Pancreas (tissue), 10 donors: ENCODE data around the gene NME7. TPM values are rescaled to one million over a fixed set of nuclear protein-coding genes. Genes with fewer than 3 reads are reported as not detected.

Experiments
- ATAC-seq, 4 donors: fragments of 200-7000 bp; cut with Tn5 transposase; one replicate each; pipeline versions ENCODE4 v1.8.0 to v1.9.1; 2020; ENCODE audit warnings: mild to moderate bottlenecking in 4 of 4, moderate library complexity in 4 of 4
- DNase-seq, 6 donors: peaks; one replicate each; pipeline ENCODE4 v3.0.0-alpha.2; 2020
- FAIRE-seq: peaks from 2 replicates; lab custom pipeline; 2012; peaks lifted over from hg19 to GRCh38; lab: Jason Lieb, UNC
- H3K27ac ChIP-seq, 4 donors: fragments of 200-600 bp; sonication (generic); 1 replicate in 3 of 4; 2 replicates in 1 of 4; pipeline versions ENCODE4 v1.5.0 to v1.8.0; 2020
- H3K27me3 ChIP-seq, 4 donors: fragments of 200-600 bp; one replicate each; pipeline ENCODE4 v1.8.0; 2021
- H3K36me3 ChIP-seq, 3 donors: fragments of 200-600 bp; sonication (generic) in 1 of 3; one replicate each; pipeline versions ENCODE4 v1.5.0 to v1.8.0; 2020 to 2021
- H3K4me1 ChIP-seq, 3 donors: fragments of 200-600 bp; one replicate each; pipeline ENCODE4 v1.8.0; 2021
- H3K4me3 ChIP-seq, 4 donors: fragments of 200-600 bp; sonication (generic) in 2 of 4; one replicate each; pipeline versions ENCODE4 v1.5.0 to v1.8.0; 2020 to 2021
- H3K9me3 ChIP-seq, 4 donors: fragments of 200-600 bp; one replicate each; pipeline ENCODE4 v1.8.0; 2021
- CTCF ChIP-seq, 4 donors: fragments of 200-600 bp; sonication (generic) in 3 of 4; IDR thresholded peaks; one replicate each; pipeline versions ENCODE4 v1.5.0 to v1.8.0; 2021; ENCODE audit warnings: antibody characterized with exemption in 4 of 4
- WGBS, 2 donors: extraction: QIAGEN DNeasy Blood & Tissue Kit; methylation state at CpG; one replicate each; pipeline ENCODE4 v1.1.7; 2013; 5-methylcytosine and 5-hydroxymethylcytosine counted together
- intact Hi-C, 3 donors: fragments of 100-400 bp; cut with DNase I; formaldehyde crosslinking; loops; one replicate each; pipeline versions ENCODE4 v1.11.1 to v1.14.2; 2022
- polyA plus RNA-seq, 2 donors: library from polyadenylated mRNA; stranded (reverse); fragments of 200-250 nt; gene quantifications; one replicate each; pipeline ENCODE4 v1.2.3, GENCODE V29; 2013
- total RNA-seq, 6 donors: library from RNA; stranded (reverse); fragmentation: NEBNext Ultra II Directional in 4 of 6; extraction: Animal tissue kit (Norgen Biotek cat#: 25700) in 4 of 6; gene quantifications; one replicate each; pipeline versions ENCODE4 v1.2.1 to v1.2.4, GENCODE V29; 2021 to 2023
- donor health status: healthy with polysubstance abuse.
- donor health status: DM: no; HTN: no; CAD: no; lungs with moderate emphysema.
- donor health status: DM: no; HTN: no; CAD: no.
- donor health status: control.
- donor health status: control.
- donor health status: Bipolar disorder and iron deficiency.
- donor health status: DM: yes; HTN: yes; CAD: no.
- donor health status: DM: no; HTN: no; CAD: no.
- donor health status: DM: no; HTN: no; CAD: no.
- donor health status: DM: yes; HTN: yes; CAD: no.

The NME7 gene
- total and polyA plus RNA-seq, 8 donors: 5.0 to 12.6 (median 8.0) TPM

GRCh38 chr1:169105087-169105433 lies 262.5 kb downstream of the NME7 start:
- TF ChIP-seq CTCF (IDR thresholded peaks at IDR 0.05): no peak
- ATAC-seq (no peak), DNase-seq (no peak), FAIRE-seq (no peak)
- peaks cover 18 to 29% (median 22%) of the 10 kb centered on the region in 3 donors for H3K4me1 ChIP-seq
- H3K36me3 ChIP-seq: no peaks in the 10 kb centered on the region
- H3K4me3 ChIP-seq: peak overlapping the region in 3 of 4 donors; percentile 80 to 96 (median 94)
- WGBS, 2 donors: 27 to 33% methylated on average over 6 of the region's 6 CpGs
- H3K27me3 ChIP-seq: no peaks in the 10 kb centered on the region
- H3K27ac ChIP-seq: peak overlapping the region; percentile 90 to 98 (median 94)
- intact Hi-C loops: loop anchor here in 1 of 3 donors (10.0 kb wide), 1 partner anchor 470 kb away; no protein-coding TSS in a partner anchor
- H3K9me3 ChIP-seq: no peaks in the 10 kb centered on the region

- no peak for TF ChIP-seq CTCF (IDR thresholded peaks at IDR 0.05)
- no peaks in the 10 kb centered on the region for H3K9me3 ChIP-seq
- peak in 5 of 6 donors; percentile 56 to 82 (median 78) for DNase-seq
- WGBS, 2 donors: 18 to 20% methylated on average over 6 of the region's 6 CpGs
- peak; percentile 1 to 24 (median 17) for ATAC-seq
- FAIRE-seq: no peak
- H3K27ac ChIP-seq: peak overlapping the region; percentile 90 to 98 (median 94)
- peak overlapping the region in 2 of 4 donors; percentile 20 to 29 for H3K4me3 ChIP-seq
- H3K4me1 ChIP-seq: peaks cover 16 to 26% (median 20%) of the 10 kb centered on the region in 3 donors
- intact Hi-C loops: loop anchor here in 1 of 3 donors (10.0 kb wide), 1 partner anchor 469 kb away; no protein-coding TSS in a partner anchor
- no peaks in the 10 kb centered on the region for H3K36me3 ChIP-seq
- H3K27me3 ChIP-seq: no peaks in the 10 kb centered on the region
Measured at GRCh38 chr1:169103480-169103893, 264.1 kb downstream of the NME7 start.

GRCh38 chr1:169103002-169103401 lies 264.6 kb downstream of the NME7 start:
- no peaks in the 10 kb centered on the region for H3K9me3 ChIP-seq
- peaks cover 16 to 26% (median 20%) of the 10 kb centered on the region in 3 donors for H3K4me1 ChIP-seq
- WGBS, 2 donors: 46 to 50% methylated on average over 5 of the region's 5 CpGs
- H3K4me3 ChIP-seq: peak overlapping the region in 2 of 4 donors; percentile 20 to 29
- H3K36me3 ChIP-seq: no peaks in the 10 kb centered on the region
- no peaks in the 10 kb centered on the region for H3K27me3 ChIP-seq
- ATAC-seq: no peak
- intact Hi-C loops: loop anchor here in 1 of 3 donors (10.0 kb wide), 1 partner anchor 468 kb away; no protein-coding TSS in a partner anchor
- peak overlapping the region; percentile 90 to 98 (median 94) for H3K27ac ChIP-seq
- TF ChIP-seq CTCF (IDR thresholded peaks at IDR 0.05): no peak
- DNase-seq: no peak
- FAIRE-seq: no peak

GRCh38 chr1:169102567-169102966 lies 265.0 kb downstream of the NME7 start:
- no peak for ATAC-seq
- no peak for TF ChIP-seq CTCF (IDR thresholded peaks at IDR 0.05)
- peak overlapping the region; percentile 90 to 98 (median 94) for H3K27ac ChIP-seq
- peaks cover 16 to 26% (median 20%) of the 10 kb centered on the region in 3 donors for H3K4me1 ChIP-seq
- intact Hi-C loops: loop anchor here in 1 of 3 donors (10.0 kb wide), 1 partner anchor 468 kb away; no protein-coding TSS in a partner anchor
- no peak for FAIRE-seq
- no peaks in the 10 kb centered on the region for H3K9me3 ChIP-seq
- H3K4me3 ChIP-seq: peak overlapping the region in 2 of 4 donors; percentile 20 to 29
- DNase-seq: peak in 3 of 6 donors; percentile 23 to 58 (median 34)
- WGBS, 2 donors: 53 to 58% methylated on average over 4 of the region's 4 CpGs
- no peaks in the 10 kb centered on the region for H3K27me3 ChIP-seq
- no peaks in the 10 kb centered on the region for H3K36me3 ChIP-seq

GRCh38 chr1:169100651-169101088 lies 266.9 kb downstream of the NME7 start:
- Histone ChIP-seq H3K4me1 (peaks cover 16 to 26% (median 20%) of the 10 kb centered on the region in 3 donors), H3K27me3 (no peaks in the 10 kb centered on the region), H3K4me3 (no peak overlapping the region), H3K36me3 (no peaks in the 10 kb centered on the region), H3K9me3 (no peaks in the 10 kb centered on the region), H3K27ac (no peak overlapping the region)
- ATAC-seq (no peak), DNase-seq (no peak), FAIRE-seq (no peak)
- intact Hi-C loops: loop anchor here in 1 of 3 donors (10.0 kb wide), 1 partner anchor 466 kb away; no protein-coding TSS in a partner anchor
- TF ChIP-seq CTCF (IDR thresholded peaks at IDR 0.05): no peak
- 16 to 23% methylated on average over 3 of the region's 3 CpGs for WGBS, 2 donors
